Activated T-helper 2 cell treated with anti-CD3 and anti-CD28 coated beads, Interferon-gamma antibody, Interleukin-2, Interleukin-4, amounts not matched to agents 10 μg/mL and 5 μg/mL and 100 μg/mL, durations not matched to agents 14 hours and 24 hours and 36 hours (primary cell): ENCODE results near the gene ARMC9. TPM values are rescaled to one million over a fixed set of nuclear protein-coding genes. Genes with fewer than 3 reads are reported as not detected.
A peak's percentile ranks its signal among the peaks of the same experiment; 100 is the strongest.

Experiments used
- DNase-seq: peaks from one replicate; pipeline ENCODE4 v3.0.0; 2021; ENCODE audit warnings: low spot score
- H3K27ac Mint-ChIP-seq: one replicate; pipeline ENCODE4 v1.8.0; 2021; ENCODE audit warnings: mixed read lengths
- H3K27me3 Mint-ChIP-seq: one replicate; pipeline ENCODE4 v1.8.0; 2021; ENCODE audit warnings: low read depth, mixed read lengths
- H3K36me3 Mint-ChIP-seq: one replicate; pipeline ENCODE4 v1.8.0; 2021; ENCODE audit warnings: low read depth, mixed read lengths
- H3K4me1 Mint-ChIP-seq: one replicate; pipeline ENCODE4 v1.8.0; 2021; ENCODE audit warnings: low read depth, mixed read lengths
- H3K4me3 Mint-ChIP-seq: one replicate; pipeline ENCODE4 v1.8.0; 2021; ENCODE audit warnings: low read depth, mild to moderate bottlenecking, moderate library complexity, mixed read lengths
- H3K9me3 Mint-ChIP-seq: one replicate; pipeline ENCODE4 v1.8.0; 2021; ENCODE audit warnings: mixed read lengths
- intact Hi-C: fragments of 100-400 bp; cut with micrococcal nuclease; formaldehyde crosslinking; loops from one replicate; pipeline ENCODE4 v1.15.1; 2023
- total RNA-seq: library from RNA; stranded (reverse); gene quantifications from 2 replicates; pipeline ENCODE4 v1.2.3, GENCODE V29; 2022

Gene ARMC9
- total RNA-seq, 1 donor from 2014 or later = 3.3 TPM

- Mint-ChIP-seq H3K4me3 (no peak overlapping the region), H3K9me3 (no peaks in the 10 kb centered on the region), H3K36me3 (no peaks in the 10 kb centered on the region), H3K27me3 (peaks cover 1% of the 10 kb centered on the region), H3K4me1 (peaks cover under 1% of the 10 kb centered on the region), H3K27ac (no peak overlapping the region)
- intact Hi-C loops = no loop called here
- DNase-seq = no peak
These were observed 158.0 kb downstream of the ARMC9 start for GRCh38 chr2:231356466-231356844.

- intact Hi-C loops = no loop called here
- H3K4me1 Mint-ChIP-seq = peaks cover 4% of the 10 kb centered on the region
- peaks cover 1% of the 10 kb centered on the region for H3K27me3 Mint-ChIP-seq
- DNase-seq = no peak
- no peak overlapping the region for H3K27ac Mint-ChIP-seq
- no peaks in the 10 kb centered on the region for H3K9me3 Mint-ChIP-seq
- H3K36me3 Mint-ChIP-seq = no peaks in the 10 kb centered on the region
- H3K4me3 Mint-ChIP-seq = no peak overlapping the region
These were observed 158.6 kb downstream of the ARMC9 start for GRCh38 chr2:231357048-231357447.

DNA sequence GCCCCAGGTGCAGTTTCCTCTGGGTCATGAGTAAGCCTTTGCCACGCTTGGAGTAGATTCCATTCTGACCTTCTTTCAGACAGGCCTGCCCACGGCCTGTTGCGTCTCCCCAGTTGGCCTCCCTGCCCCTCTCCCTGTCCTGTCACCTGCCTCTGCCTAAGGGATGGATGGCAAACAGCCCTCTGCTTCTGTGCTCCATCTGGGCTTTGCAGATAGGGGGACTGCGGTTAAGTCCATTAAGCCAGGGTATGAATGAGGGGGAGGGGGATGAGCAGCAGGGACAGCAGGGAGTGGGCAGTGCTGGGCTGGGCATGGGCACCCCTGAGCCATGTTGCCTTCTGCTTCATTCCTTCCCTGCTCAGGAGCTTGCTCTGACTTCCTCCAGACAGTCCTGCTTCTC lies 159.5 kb downstream of the ARMC9 start:
- H3K27ac Mint-ChIP-seq = no peak overlapping the region
- no peaks in the 10 kb centered on the region for H3K9me3 Mint-ChIP-seq
- peaks cover 11% of the 10 kb centered on the region for H3K4me1 Mint-ChIP-seq
- no peak overlapping the region for H3K4me3 Mint-ChIP-seq
- no peaks in the 10 kb centered on the region for H3K36me3 Mint-ChIP-seq
- peaks cover 1% of the 10 kb centered on the region for H3K27me3 Mint-ChIP-seq
- no peak for DNase-seq
- intact Hi-C loops = no loop called here

GRCh38 chr2:231359441-231359840 lies 161.0 kb downstream of the ARMC9 start:
- Mint-ChIP-seq H3K9me3 (no peaks in the 10 kb centered on the region), H3K4me3 (no peak overlapping the region), H3K27ac (no peak overlapping the region), H3K4me1 (peaks cover 11% of the 10 kb centered on the region), H3K27me3 (peaks cover 1% of the 10 kb centered on the region), H3K36me3 (no peaks in the 10 kb centered on the region)
- no peak for DNase-seq
- intact Hi-C loops = no loop called here

DNA sequence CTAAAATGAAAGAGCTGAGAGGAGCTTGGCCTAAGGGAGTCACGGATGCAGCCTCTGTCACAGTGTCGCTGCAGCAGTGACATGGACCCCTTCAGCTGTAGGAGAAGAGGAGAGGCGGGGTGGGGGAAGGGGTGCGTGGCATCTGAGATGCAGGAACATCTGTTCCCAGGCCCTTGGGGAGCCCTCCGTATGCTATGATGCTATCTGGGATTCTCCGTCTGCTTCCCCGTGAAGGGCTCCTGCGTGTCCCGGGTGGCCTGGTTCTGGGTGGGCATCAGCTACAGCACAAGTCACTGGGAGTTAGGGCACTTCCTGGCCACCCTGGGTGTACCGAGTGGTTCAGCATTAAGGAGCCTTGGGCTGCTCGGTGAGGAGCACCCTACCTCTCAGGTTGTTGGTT lies 161.5 kb downstream of the ARMC9 start:
- Mint-ChIP-seq H3K4me1 (peaks cover 11% of the 10 kb centered on the region), H3K27ac (no peak overlapping the region), H3K4me3 (no peak overlapping the region), H3K36me3 (no peaks in the 10 kb centered on the region), H3K9me3 (no peaks in the 10 kb centered on the region), H3K27me3 (peaks cover 1% of the 10 kb centered on the region)
- intact Hi-C loops = no loop called here
- no peak for DNase-seq

GRCh38 chr2:231360401-231360800 lies 162.0 kb downstream of the ARMC9 start:
- H3K36me3 Mint-ChIP-seq = no peaks in the 10 kb centered on the region
- H3K4me3 Mint-ChIP-seq = no peak overlapping the region
- intact Hi-C loops = no loop called here
- peaks cover 11% of the 10 kb centered on the region for H3K4me1 Mint-ChIP-seq
- no peak for DNase-seq
- no peaks in the 10 kb centered on the region for H3K27me3 Mint-ChIP-seq
- H3K27ac Mint-ChIP-seq = no peak overlapping the region
- H3K9me3 Mint-ChIP-seq = no peaks in the 10 kb centered on the region

- intact Hi-C loops = no loop called here
- peaks cover 11% of the 10 kb centered on the region for H3K4me1 Mint-ChIP-seq
- DNase-seq = no peak
- H3K36me3 Mint-ChIP-seq = no peaks in the 10 kb centered on the region
- H3K27me3 Mint-ChIP-seq = no peaks in the 10 kb centered on the region
- no peak overlapping the region for H3K27ac Mint-ChIP-seq
- no peaks in the 10 kb centered on the region for H3K9me3 Mint-ChIP-seq
- no peak overlapping the region for H3K4me3 Mint-ChIP-seq
These were observed 162.5 kb downstream of the ARMC9 start for GRCh38 chr2:231360881-231361371.

- Mint-ChIP-seq H3K27me3 (no peaks in the 10 kb centered on the region), H3K36me3 (no peaks in the 10 kb centered on the region), H3K9me3 (no peaks in the 10 kb centered on the region), H3K4me3 (no peak overlapping the region), H3K4me1 (peaks cover 11% of the 10 kb centered on the region), H3K27ac (peak overlapping the region; percentile 38)
- no peak for DNase-seq
- intact Hi-C loops = no loop called here
These were observed 163.5 kb downstream of the ARMC9 start for GRCh38 chr2:231361701-231362554.

DNA sequence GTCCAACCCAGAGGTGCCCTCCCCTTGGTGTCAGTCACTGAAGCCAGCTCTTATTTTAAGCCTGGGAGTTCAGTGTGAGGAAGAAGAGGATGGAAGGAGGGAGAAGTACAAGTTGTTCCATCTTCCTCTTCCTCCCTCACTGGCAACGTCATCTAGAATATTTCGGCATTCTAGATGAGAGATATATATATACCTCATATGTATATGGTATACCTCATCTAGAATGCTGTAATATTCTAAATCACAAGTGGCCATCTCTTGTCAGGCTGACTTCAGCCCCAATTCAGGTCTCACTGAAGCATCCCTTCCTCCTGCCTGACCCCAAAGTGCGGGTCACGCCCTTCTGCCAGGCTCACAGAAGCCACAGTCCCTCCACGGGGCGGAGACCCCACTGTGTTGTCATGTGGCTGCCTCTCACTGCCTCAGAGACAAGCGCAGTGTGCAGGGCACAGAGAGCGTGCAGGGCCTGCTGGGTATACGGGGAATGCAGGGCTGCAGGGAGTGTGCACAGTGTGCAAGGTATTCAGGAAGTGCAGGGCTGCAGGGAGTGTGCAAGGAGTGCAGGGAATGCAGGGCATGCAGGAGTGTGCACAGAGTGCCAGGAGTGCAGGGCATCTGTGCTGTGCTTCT lies 164.2 kb downstream of the ARMC9 start:
- H3K4me3 Mint-ChIP-seq = no peak overlapping the region
- intact Hi-C loops = no loop called here
- no peak for DNase-seq
- H3K36me3 Mint-ChIP-seq = no peaks in the 10 kb centered on the region
- no peaks in the 10 kb centered on the region for H3K27me3 Mint-ChIP-seq
- peaks cover 11% of the 10 kb centered on the region for H3K4me1 Mint-ChIP-seq
- H3K9me3 Mint-ChIP-seq = no peaks in the 10 kb centered on the region
- H3K27ac Mint-ChIP-seq = no peak overlapping the region

- intact Hi-C loops = no loop called here
- Mint-ChIP-seq H3K27ac (no peak overlapping the region), H3K27me3 (no peaks in the 10 kb centered on the region)
These were observed 165.6 kb downstream of the ARMC9 start for GRCh38 chr2:231364061-231364460.

DNA sequence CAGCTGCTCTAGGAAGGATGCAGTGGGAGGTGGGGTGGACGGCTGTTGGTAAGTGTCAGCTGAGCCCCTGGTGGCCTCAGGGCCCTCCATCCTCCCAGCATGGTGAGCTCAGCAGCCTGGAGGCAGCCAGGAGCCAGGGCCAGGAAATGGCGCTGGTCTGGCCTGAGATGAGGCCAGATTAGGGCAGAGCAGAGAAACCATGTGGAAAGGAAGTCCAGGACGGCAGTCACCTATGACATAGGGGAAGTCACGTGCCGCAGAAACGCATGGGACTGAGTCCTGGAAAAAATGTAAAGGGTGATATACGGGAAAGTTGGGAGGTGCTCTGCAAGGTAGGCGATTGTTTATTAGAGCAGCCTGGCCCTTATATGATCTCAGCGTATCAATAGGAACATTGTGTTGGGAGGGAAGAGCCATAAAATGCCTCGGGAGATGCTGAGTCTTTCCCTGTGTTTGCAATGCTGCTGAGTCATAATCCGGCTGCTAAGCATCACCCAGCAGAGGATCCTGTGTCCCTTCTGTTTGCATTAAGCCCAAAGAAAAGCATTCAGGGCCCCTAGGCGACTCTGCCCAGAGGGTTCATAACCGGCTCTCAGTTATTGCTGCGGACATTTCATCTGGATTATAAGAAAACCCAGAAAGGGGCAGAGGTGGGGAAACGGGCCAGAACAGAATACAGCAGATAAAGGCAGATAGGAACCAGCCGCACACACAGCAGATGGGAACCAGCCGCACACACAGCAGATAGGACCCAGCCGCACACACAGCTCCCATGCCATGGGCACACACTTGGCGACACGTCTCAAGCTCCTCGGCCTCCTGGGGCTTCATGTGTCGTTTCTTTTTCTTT lies 166.8 kb downstream of the ARMC9 start:
- no peaks in the 10 kb centered on the region for H3K36me3 Mint-ChIP-seq
- H3K27me3 Mint-ChIP-seq = no peaks in the 10 kb centered on the region
- intact Hi-C loops = no loop called here
- no peak for DNase-seq
- H3K9me3 Mint-ChIP-seq = no peaks in the 10 kb centered on the region
- no peak overlapping the region for H3K4me3 Mint-ChIP-seq
- H3K4me1 Mint-ChIP-seq = peaks cover 11% of the 10 kb centered on the region
- H3K27ac Mint-ChIP-seq = no peak overlapping the region

More at GRCh38 chr2:231364061-231364460, 165.6 kb downstream of the ARMC9 start:
- Mint-ChIP-seq H3K4me1 (peaks cover 11% of the 10 kb centered on the region), H3K4me3 (no peak overlapping the region), H3K36me3 (no peaks in the 10 kb centered on the region), H3K9me3 (no peaks in the 10 kb centered on the region)
- DNase-seq = no peak

- H3K9me3 Mint-ChIP-seq = no peaks in the 10 kb centered on the region
- H3K27me3 Mint-ChIP-seq = no peaks in the 10 kb centered on the region
- DNase-seq = no peak
- no peak overlapping the region for H3K27ac Mint-ChIP-seq
- no peaks in the 10 kb centered on the region for H3K36me3 Mint-ChIP-seq
- H3K4me1 Mint-ChIP-seq = peaks cover 6% of the 10 kb centered on the region
- H3K4me3 Mint-ChIP-seq = no peak overlapping the region
- intact Hi-C loops = no loop called here
These were observed 168.7 kb downstream of the ARMC9 start for GRCh38 chr2:231367178-231367577.
